Measurements from ENCODE around the gene TNFRSF19. TPM values are rescaled to one million over a fixed set of nuclear protein-coding genes. Genes with fewer than 3 reads are reported as not detected.

Gene TNFRSF19
- total and polyA plus RNA-seq, 2 experiments from 2014 or later: 19.8 to 25.3 TPM

- no peak for DNase-seq (ENCODE audit: low spot score)
- H2AFZ ChIP-seq: no peak overlapping the region
- no peak for TF ChIP-seq EZH2phosphoT487 (IDR thresholded peaks at IDR 0.05; ENCODE audit: low read depth, severe bottlenecking, unreplicated experiment)
- no peaks in the 10 kb centered on the region for H4K20me1 ChIP-seq (ENCODE audit: insufficient read depth, poor library complexity, severe bottlenecking)
- peaks cover 6% of the 10 kb centered on the region for H3K79me2 ChIP-seq
- peaks cover 18% of the 10 kb centered on the region for H3K4me1 ChIP-seq (ENCODE audit: insufficient read depth)
- H3K4me2 ChIP-seq: no peak overlapping the region
- H3K4me3 ChIP-seq: no peak overlapping the region
- H3K27me3 ChIP-seq: no peaks in the 10 kb centered on the region
- H3K9me2 ChIP-seq (replicated peaks; ENCODE audit: insufficient read depth): no peaks in the 10 kb centered on the region
- no peaks in the 10 kb centered on the region for H3K9me3 ChIP-seq (ENCODE audit: low read depth)
- WGBS (ENCODE audit: low lambda C conversion rate, missing lambda C conversion rate): 68% methylated on average over 6 of the region's 6 CpGs
- no peak overlapping the region for H3K27ac ChIP-seq
- no peaks in the 10 kb centered on the region for H3K36me3 ChIP-seq (replicated peaks; ENCODE audit: insufficient read depth, low read depth)
Observed at GRCh38 chr13:23636360-23636759, 66.1 kb downstream of the TNFRSF19 start.

GRCh38 chr13:23637829-23638228 lies 67.6 kb downstream of the TNFRSF19 start:
- no peaks in the 10 kb centered on the region for H3K9me3 ChIP-seq (ENCODE audit: low read depth)
- H3K4me3 ChIP-seq: no peak overlapping the region
- no peaks in the 10 kb centered on the region for H3K27me3 ChIP-seq
- 43% methylated on average over 9 of the region's 9 CpGs for WGBS (ENCODE audit: low lambda C conversion rate, missing lambda C conversion rate)
- TF ChIP-seq CTCF (IDR thresholded peaks at IDR 0.05; ENCODE audit: poor library complexity) (no peak), EZH2 (IDR thresholded peaks at IDR 0.05; ENCODE audit: borderline replicate concordance) (no peak), EZH2phosphoT487 (IDR thresholded peaks at IDR 0.05; ENCODE audit: low read depth, severe bottlenecking, unreplicated experiment) (no peak)
- no peaks in the 10 kb centered on the region for H4K20me1 ChIP-seq (ENCODE audit: insufficient read depth, poor library complexity, severe bottlenecking)
- H3K9me2 ChIP-seq (replicated peaks; ENCODE audit: insufficient read depth): no peaks in the 10 kb centered on the region
- no peak for DNase-seq (ENCODE audit: low spot score)
- peak overlapping the region; percentile 5 for H3K4me2 ChIP-seq
- peak overlapping the region; percentile 25 for H3K27ac ChIP-seq
- peaks cover 6% of the 10 kb centered on the region for H3K79me2 ChIP-seq
- peaks cover 13% of the 10 kb centered on the region for H3K4me1 ChIP-seq (ENCODE audit: insufficient read depth)
- no peaks in the 10 kb centered on the region for H3K36me3 ChIP-seq (replicated peaks; ENCODE audit: insufficient read depth, low read depth)
- no peak overlapping the region for H2AFZ ChIP-seq

- H3K27me3 ChIP-seq: no peaks in the 10 kb centered on the region
- peaks cover 6% of the 10 kb centered on the region for H3K79me2 ChIP-seq
- no peak overlapping the region for H2AFZ ChIP-seq
- 93% methylated on average over 6 of the region's 6 CpGs for WGBS (ENCODE audit: low lambda C conversion rate, missing lambda C conversion rate)
- H3K9me3 ChIP-seq (ENCODE audit: low read depth): no peaks in the 10 kb centered on the region
- no peak for TF ChIP-seq CTCF (IDR thresholded peaks at IDR 0.05; ENCODE audit: poor library complexity)
- TF ChIP-seq EZH2phosphoT487 (IDR thresholded peaks at IDR 0.05; ENCODE audit: low read depth, severe bottlenecking, unreplicated experiment): no peak
- TF ChIP-seq EZH2 (IDR thresholded peaks at IDR 0.05; ENCODE audit: borderline replicate concordance): no peak
- H3K9me2 ChIP-seq (replicated peaks; ENCODE audit: insufficient read depth): no peaks in the 10 kb centered on the region
- peaks cover 28% of the 10 kb centered on the region for H3K4me1 ChIP-seq (ENCODE audit: insufficient read depth)
- no peak overlapping the region for H3K4me3 ChIP-seq
- H3K4me2 ChIP-seq: no peak overlapping the region
- DNase-seq (ENCODE audit: low spot score): no peak
- H3K36me3 ChIP-seq (replicated peaks; ENCODE audit: insufficient read depth, low read depth): no peaks in the 10 kb centered on the region
- no peaks in the 10 kb centered on the region for H4K20me1 ChIP-seq (ENCODE audit: insufficient read depth, poor library complexity, severe bottlenecking)
- H3K27ac ChIP-seq: no peak overlapping the region
Observed at GRCh38 chr13:23639674-23640073, 69.5 kb downstream of the TNFRSF19 start.

- Histone ChIP-seq H3K27ac (no peak overlapping the region), H3K36me3 (replicated peaks; ENCODE audit: insufficient read depth, low read depth) (no peaks in the 10 kb centered on the region), H2AFZ (no peak overlapping the region), H3K79me2 (peaks cover under 1% of the 10 kb centered on the region), H3K4me3 (no peak overlapping the region), H3K9me2 (replicated peaks; ENCODE audit: insufficient read depth) (no peaks in the 10 kb centered on the region), H3K4me1 (ENCODE audit: insufficient read depth) (peaks cover 28% of the 10 kb centered on the region), H3K9me3 (ENCODE audit: low read depth) (no peaks in the 10 kb centered on the region), H3K27me3 (no peaks in the 10 kb centered on the region), H3K4me2 (no peak overlapping the region), H4K20me1 (ENCODE audit: insufficient read depth, poor library complexity, severe bottlenecking) (no peaks in the 10 kb centered on the region)
- 93% methylated on average over 4 of the region's 4 CpGs for WGBS (ENCODE audit: low lambda C conversion rate, missing lambda C conversion rate)
- no peak for DNase-seq (ENCODE audit: low spot score)
- no peak for TF ChIP-seq CTCF (IDR thresholded peaks at IDR 0.05; ENCODE audit: poor library complexity)
- TF ChIP-seq EZH2 (IDR thresholded peaks at IDR 0.05; ENCODE audit: borderline replicate concordance): no peak
- TF ChIP-seq EZH2phosphoT487 (IDR thresholded peaks at IDR 0.05; ENCODE audit: low read depth, severe bottlenecking, unreplicated experiment): no peak
Observed at GRCh38 chr13:23642110-23642509, 71.9 kb downstream of the TNFRSF19 start.
